ENCODE data around the gene SELPLG.

SELPLG gene

DNA sequence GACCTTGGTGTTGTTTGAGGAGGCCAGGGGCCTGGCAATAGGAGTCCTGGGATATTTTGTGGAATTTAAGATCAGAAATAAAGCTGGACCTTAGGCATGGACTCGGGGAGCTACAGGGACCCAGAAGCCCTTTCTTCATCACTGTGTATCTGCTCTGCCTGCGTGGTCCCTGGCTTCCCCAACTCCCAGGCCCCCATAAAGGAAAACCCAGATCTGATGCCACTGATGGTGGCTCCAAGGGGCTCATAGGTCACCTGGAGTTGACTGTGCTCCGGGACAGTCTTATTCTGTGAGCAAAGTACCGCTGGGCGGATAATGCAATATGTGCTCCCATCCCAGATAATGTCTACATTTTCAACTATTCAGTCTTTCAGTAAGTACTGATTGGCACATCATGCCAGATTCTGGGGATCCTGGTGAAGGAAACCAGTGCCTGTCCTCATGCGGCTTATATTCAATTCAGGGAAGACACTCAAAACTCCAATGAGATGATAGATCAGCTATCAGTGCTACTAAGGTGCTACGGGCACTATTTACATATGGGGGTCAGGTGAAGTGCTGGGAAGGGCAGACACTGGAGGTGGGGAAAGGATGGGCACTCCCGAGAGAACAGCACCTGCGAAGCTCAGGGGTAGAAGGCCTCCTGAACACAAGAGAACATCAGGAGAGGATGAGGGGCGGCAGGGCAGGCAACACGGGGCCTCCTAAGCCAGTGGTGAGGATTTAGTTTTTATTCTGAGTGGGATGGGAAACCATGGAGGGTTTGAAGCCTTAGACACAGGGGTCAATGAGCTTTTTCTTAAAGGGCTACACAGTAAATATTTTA lies 5.5 kb upstream of the SELPLG start:
- no peak for TF ChIP-seq CTCF (IDR thresholded peaks at IDR 0.05; ENCODE audit: extremely low read depth, insufficient read depth, missing control alignments)
- in situ Hi-C loops (cut with MboI; ENCODE audit: low pct_unique_long_range_greater_than_20kb, low sequenced_read_pairs, unreplicated experiment) = no loop called here
- no peak for DNase-seq (ENCODE audit: low spot score)

DNA sequence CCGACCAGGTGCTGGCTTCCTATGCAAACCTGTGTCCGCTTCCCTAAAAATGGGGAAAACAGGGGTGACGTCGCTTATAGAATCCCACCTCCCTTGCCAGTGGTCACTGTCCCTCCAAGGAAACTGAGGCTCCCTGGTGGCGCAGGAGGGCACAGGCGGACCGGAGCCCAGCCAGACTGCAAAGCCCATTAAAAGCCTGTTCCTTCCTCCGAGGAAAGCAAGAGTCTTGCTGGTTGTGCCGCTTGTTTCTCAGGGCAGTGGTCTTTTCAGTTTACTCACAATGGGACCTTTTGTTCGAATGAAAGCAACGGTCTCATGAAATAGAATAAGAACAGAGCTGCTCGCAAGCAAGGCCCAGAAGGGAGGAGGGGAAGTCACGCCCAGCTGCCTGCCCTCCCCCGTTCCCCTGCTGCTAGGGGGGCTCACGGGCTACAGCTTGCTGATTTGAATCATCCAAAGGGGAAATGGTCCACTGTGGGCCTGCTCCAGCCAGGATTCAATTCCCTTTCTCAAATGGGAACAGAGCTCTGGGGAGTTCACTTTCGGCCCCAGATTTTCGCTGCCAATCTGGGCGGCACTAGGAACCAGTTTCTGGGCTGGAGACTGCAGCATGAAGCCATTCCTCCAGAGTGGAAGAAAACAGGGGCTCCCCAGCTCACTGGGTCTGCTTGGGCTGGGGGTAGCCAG lies 4.6 kb upstream of the SELPLG start:
- no peak for DNase-seq (ENCODE audit: low spot score)
- in situ Hi-C loops (cut with MboI; ENCODE audit: low pct_unique_long_range_greater_than_20kb, low sequenced_read_pairs, unreplicated experiment) = no loop called here
- TF ChIP-seq CTCF (IDR thresholded peaks at IDR 0.05; ENCODE audit: extremely low read depth, insufficient read depth, missing control alignments) = no peak

DNA sequence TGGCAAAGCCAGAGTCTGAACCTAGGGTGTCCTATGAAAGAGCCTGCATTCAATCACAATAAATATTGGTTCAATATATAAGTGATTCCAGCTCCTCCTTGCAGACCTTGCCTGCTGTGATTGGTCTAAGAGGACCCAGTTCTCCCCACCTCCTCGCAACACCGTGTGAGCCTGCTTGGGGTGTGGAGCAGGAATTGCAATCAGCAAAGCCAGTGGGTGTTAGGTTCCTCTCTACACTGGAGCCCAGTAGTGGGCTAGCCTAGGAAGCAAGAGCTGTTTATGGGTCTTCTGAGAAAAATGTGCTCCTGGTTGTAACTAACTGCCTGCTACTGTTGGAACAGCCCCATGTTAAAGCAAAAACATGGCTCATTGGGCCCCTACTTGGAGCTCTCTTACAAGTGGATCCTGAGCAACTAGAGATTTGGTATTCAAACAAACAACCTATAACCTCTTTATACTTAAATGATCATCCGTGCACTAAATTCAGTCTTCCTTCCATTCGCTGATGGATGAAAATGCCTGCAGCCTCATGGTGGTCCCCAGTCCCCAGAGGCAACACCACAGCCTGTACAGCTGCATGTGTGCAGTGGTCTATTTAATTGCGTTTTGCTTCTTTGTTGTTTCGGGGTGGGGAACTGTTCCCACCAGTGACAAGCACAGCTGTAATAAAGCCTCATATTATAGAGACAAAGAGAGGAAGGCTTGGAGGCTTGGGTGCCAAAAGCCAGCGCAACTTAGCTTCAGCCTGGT lies 3.7 kb upstream of the SELPLG start:
- in situ Hi-C loops (cut with MboI; ENCODE audit: low pct_unique_long_range_greater_than_20kb, low sequenced_read_pairs, unreplicated experiment) = no loop called here

GRCh38 chr12:108635997-108636808 lies 2.5 kb upstream of the SELPLG start:
- no peak for TF ChIP-seq CTCF (IDR thresholded peaks at IDR 0.05; ENCODE audit: extremely low read depth, insufficient read depth, missing control alignments)
- DNase-seq (ENCODE audit: low spot score) = no peak
- in situ Hi-C loops (cut with MboI; ENCODE audit: low pct_unique_long_range_greater_than_20kb, low sequenced_read_pairs, unreplicated experiment) = no loop called here

More for the DNA sequence above, 3.7 kb upstream of the SELPLG start:
- TF ChIP-seq CTCF (IDR thresholded peaks at IDR 0.05; ENCODE audit: extremely low read depth, insufficient read depth, missing control alignments) = no peak
- no peak for DNase-seq (ENCODE audit: low spot score)

- peak; percentile 80 for DNase-seq (ENCODE audit: low spot score)
- in situ Hi-C loops (cut with MboI; ENCODE audit: low pct_unique_long_range_greater_than_20kb, low sequenced_read_pairs, unreplicated experiment) = no loop called here
- no peak for TF ChIP-seq CTCF (IDR thresholded peaks at IDR 0.05; ENCODE audit: extremely low read depth, insufficient read depth, missing control alignments)
These were observed 1.7 kb upstream of the SELPLG start for GRCh38 chr12:108635201-108635996.
